HG02623 (cell line): ENCODE results near the gene C12orf43.
"Not testable (repeated sequence)": the region's sequence is repeated elsewhere in the genome, so short reads cannot be mapped to it uniquely, and the experiment has no call there.

Source experiments
- ATAC-seq: cut with Tn5 transposase; IDR thresholded peaks from one replicate; pipeline ENCODE4 v1.9.1; 2021; ENCODE audit warnings: moderate library complexity; ENCODE audit not compliant: unreplicated experiment

C12orf43 gene

DNA sequence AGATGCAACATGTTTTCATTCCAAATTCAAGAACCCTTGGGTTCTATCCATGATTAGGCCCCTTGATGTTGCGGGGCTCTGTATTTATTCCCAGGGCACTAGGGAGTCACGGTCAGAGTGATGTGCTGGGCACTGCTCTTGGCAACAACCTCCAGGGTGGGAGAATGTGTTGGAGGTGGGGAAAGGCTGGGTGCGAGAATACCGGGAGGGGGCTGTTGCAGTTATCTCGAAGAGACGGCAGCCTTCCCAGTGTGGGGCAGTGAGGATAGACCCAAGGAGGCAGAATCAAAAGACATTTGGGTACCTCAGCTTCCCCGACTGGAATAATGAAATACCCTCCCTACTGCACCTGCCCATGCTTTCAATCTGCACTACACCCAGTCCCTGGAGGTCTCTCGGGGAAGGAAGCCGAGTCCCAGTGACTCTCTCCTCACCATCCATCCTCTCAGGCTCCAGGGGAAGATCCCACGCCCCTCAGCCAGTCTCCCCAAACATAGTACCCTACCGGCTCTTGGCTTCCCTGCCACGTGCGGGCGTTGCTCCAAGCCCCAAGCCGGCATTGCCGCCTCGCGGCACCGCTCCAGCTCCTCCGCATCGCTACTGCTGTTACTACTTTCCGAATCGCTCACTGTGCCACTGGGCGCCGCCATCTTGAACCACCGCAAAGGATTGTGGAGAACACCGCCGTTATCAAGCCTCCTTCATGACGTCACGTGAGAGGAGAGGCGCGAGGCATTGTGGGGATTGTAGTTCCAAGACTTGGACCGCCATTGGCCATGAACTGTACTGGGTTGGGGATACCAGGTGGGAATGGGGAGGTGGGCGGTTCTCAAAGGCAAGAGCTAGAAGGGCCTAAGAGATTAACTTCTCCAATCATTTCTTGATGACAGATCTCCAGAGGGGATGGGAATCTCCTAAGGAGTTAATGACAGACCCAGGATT, at the start of gene C12orf43:
Gene C12orf43 (minus strand): TSS at position 663 of the 942 bp plus-strand sequence. CDS start 13 bp downstream, at position 650.
- ATAC-seq, result peak; percentile 93

GRCh38 chr12:121065345-121065744, 49.1 kb upstream of the C12orf43 start:
- ATAC-seq, result no peak

- not testable (repeated sequence) for ATAC-seq
Observed at GRCh38 chr12:121064586-121064985, 48.3 kb upstream of the C12orf43 start.

DNA sequence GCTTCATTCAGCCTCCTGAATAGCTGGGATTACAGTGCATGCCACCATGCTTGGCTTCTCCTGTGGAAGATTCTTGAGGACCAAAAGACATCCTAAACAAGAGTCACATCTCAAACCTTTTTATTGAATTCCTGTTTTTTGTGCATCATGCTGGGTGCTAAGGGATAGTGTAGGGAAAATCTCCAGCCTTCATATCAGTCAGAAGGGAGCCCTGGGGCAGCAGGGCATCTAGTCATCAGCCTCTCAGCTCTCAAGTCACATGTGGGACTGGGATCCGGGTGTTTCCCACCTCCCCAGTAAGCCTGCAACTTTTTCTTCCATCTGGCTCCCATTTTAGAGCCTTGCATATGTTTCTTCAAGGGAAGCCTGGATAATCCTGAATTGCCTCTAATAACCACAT, 47.8 kb upstream of the C12orf43 start:
- ATAC-seq, result no peak

DNA sequence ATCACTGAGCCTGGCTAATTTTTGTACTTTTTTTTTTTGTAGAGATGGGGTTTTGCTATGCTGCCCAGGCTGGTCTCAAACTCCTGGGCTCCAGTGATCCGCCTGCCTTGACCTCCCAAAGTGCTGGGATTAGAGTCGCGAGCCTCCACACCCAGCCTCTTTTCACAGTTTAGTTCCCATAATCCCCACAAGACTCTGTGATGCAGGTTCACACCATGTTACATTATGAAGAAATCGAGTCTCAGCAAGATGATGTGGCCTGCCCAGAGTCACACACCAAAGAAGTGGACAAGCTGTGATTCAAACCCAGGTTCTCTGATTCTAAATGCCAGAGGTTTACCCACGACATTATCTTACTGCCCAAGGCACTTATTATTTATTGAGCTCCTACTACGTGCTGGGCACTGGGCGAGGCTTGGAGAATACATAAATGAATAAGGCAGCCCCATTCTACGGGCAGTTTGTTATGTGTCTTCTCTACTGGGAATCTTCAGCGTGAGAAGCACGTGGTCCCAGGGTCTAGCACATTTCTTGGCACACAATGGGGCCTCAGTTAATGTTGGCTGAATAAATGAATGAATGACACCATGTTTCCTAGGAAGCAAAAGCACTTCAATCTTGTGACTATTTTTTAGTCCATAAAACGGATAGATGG, 46.2 kb upstream of the C12orf43 start:
- ATAC-seq, result no peak

- no peak for ATAC-seq
Observed at GRCh38 chr12:121061831-121062230, 45.5 kb upstream of the C12orf43 start.

DNA sequence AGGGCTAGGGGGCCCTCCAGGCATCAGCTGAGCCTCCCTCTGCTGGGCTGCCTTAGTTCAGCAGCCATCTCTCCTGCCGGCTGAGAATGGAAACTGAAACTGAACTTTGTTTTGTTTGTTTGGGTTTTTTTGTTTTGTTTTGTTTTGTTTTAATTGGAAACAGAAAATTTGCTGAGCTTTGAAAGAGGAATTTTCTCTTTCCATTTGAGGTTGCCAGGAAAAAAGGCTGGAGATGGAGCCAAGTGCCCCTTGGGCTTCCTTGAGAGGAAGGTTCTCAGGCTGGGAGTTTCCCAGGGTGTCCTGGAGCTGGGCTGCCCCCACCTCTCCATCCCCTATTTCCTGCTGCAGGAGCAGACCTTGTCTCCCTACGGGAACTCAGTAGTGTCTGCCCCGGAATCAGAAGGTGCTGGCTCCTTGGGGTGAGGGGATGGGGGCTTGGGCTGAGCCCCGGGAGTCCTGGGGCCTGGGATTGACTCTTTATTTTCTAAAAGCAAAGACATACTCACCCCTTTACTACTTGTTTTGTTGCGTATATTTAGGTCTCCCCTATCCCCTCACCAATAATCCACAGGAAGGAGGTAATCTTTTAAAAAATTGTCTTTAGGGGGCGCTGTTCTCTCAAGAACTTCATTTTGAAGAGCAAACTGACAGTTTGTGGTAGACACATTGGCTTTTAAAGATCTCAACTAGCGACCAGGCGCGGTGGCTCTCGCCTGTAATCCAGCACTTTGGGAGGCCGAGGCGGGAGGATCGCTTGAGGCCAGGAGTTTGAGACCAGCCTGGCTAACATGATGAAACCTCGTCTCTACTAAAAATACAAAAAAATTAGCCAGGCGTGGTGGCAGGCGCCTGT, 44.1 kb upstream of the C12orf43 start:
- ATAC-seq, result peak; percentile 78

DNA sequence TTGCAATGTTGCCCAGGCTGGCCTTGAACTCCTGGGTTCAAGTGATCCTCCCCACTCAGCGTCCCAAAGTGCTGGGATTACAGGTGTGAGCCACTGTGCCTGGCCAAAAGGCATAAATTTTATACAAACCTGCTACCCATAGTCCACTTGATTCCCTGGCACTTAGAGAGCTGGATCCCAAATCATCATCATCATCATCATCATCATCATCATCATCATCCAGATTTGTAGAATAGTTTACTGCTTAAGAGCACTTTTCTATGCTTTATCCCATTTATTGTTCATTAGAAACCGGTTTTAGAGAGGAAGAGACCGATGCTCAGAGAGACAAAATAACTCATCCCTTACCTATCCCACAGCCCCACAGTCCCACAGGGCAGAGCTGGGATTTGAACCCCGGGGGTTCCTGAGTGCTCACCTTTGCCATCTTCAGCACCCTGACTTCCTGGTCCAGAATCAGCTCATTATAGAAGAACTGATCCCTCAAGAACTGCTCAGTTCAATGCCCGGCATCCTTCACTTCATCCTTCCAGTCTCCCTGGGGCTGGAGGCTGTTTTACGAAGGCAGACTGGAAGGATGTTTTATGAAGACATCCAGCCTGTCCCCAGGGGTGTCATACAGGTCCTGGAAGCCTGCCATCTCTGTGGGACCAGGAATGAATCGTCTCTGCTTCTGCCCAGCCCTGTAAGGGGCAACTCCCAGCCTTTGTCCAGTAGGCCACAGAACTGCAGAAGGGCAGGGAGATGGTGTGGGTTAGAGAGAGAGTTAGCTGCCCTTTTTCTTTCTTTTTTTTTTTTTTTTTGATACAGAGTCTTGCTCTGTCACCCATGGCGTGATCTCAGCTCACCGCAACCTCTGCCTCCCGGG, 43.0 kb upstream of the C12orf43 start:
- ATAC-seq, result no peak

- ATAC-seq, result no peak
Observed at GRCh38 chr12:121057794-121058193, 41.5 kb upstream of the C12orf43 start.

DNA sequence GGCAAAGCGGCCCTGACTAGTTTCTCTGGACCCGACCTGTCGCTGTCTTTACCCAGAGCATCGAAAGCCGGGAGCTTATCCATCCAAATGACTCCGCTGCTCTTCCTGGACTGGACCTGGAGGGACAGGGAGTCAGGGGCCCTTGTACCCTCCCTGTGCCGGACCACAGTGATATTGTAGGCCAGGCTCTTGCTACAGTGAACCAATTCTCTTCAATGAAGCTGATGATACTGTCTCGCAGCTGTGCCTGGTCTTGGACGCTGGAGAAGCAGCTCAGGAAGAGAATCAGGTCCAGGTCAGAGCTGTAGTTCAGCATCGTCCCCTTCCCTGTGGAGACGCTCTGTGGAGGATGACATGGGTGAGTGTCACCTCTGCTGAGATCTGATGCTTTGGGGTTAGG, 37.4 kb upstream of the C12orf43 start:
- no peak for ATAC-seq

- ATAC-seq, result no peak
Observed at GRCh38 chr12:121050725-121051124, 34.4 kb upstream of the C12orf43 start.

GRCh38 chr12:121048442-121048841, 32.2 kb upstream of the C12orf43 start:
- ATAC-seq, result no peak

- not testable (repeated sequence) for ATAC-seq
Observed at GRCh38 chr12:121047400-121047799, 31.1 kb upstream of the C12orf43 start.

GRCh38 chr12:121043067-121043466, 26.8 kb upstream of the C12orf43 start:
- no peak for ATAC-seq

DNA sequence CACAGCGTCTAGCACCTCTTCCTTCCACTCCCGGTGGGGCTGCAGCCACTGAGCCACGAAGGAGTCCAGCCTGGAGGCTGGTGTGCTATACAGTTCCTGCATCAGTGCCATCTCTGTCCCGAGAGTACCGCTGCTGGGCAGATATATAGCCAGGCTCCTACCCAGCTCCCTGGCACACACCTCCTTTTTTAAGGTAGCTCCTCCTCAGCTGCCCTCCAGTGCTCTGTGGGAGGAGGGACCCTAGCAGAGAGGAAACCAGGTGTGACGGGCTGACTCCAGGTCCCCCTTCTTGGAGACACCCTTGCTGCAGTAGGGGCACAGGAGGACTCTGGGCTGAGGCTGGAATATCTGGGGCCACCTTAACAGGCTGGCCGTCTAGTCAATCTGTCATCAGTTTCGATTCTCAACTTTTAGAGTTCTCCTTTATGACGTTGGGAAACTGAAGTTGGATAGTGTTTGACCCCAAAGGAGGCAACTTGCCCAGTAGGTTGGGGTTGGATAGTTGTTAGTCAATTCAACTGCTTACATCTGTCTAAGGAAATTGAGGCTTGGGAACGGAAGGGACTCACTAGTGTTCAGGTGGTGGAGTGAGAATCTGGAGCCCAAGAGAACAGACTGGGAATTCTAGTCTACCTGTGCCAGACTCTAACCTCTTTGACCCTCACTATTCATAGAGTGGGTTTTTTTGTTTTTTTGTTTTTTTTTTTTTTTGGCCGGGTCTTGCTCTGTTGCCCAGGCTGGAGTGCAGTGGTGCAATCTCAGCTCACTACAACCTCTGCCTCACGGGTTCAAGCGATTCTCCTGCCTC, 22.8 kb upstream of the C12orf43 start, which contains the start of gene OASL:
Gene OASL (minus strand): TSS at position 386 of the 808 bp plus-strand sequence. CDS start 275 bp downstream, at position 111.
- peak; percentile 75 for ATAC-seq

DNA sequence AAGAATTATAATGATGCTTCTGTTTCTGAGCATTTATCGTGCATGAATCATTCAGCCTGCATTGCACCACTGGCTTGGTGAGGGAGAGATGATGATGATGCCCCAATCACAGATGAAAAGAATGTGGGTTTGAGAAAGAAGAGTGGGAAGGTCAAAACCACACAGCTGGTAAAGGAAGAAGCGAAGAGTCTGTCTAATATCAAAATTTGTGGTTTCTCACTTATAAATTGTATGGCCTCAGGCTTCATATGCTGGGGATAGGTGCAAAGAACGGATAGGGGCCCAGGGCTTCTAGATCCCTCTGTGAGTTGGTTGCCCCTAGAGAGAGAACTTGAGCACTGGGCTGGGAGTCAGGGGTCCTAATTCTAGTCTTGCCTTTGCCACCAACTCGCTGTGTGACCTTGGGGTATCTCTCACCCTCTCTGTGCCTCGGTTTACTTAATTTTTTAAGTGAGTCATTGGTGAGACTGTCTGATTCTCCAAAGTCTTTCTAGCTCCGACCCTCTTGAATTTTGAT, 20.6 kb upstream of the C12orf43 start:
- ATAC-seq, result no peak

GRCh38 chr12:121034616-121035305, 18.5 kb upstream of the C12orf43 start:
- no peak for ATAC-seq

- no peak for ATAC-seq
Observed at GRCh38 chr12:121033625-121034349, 17.5 kb upstream of the C12orf43 start.
